C4-2B (cell line): ENCODE data around the gene ARSK.

Experiments
- H3K27ac ChIP-seq: fragments of 450-650 bp; 2 replicates; pipeline ENCODE4 v1.5.1; 2017
- CTCF ChIP-seq: fragments of 450-650 bp; conservative IDR thresholded peaks from 2 replicates; pipeline ENCODE4 v1.5.1; 2017; ENCODE audit warnings: mild to moderate bottlenecking
- ZFX ChIP-seq: fragments of 450-650 bp; IDR thresholded peaks from 2 replicates; pipeline ENCODE4 v1.6.1; 2017

ARSK gene

GRCh38 chr5:95652849-95653248 lies 97.9 kb downstream of the ARSK start:
- TF ChIP-seq CTCF: no peak
- TF ChIP-seq ZFX: no peak
- H3K27ac ChIP-seq: no peak overlapping the region

- TF ChIP-seq CTCF: no peak
Measured at GRCh38 chr5:95654196-95654595, 99.3 kb downstream of the ARSK start.

More at GRCh38 chr5:95654196-95654595, 99.3 kb downstream of the ARSK start:
- H3K27ac ChIP-seq: no peak overlapping the region
